ENCODE data around the gene CEACAM20. TPM values are rescaled to one million over a fixed set of nuclear protein-coding genes. Genes with fewer than 3 reads are reported as not detected.

CEACAM20 gene
- total RNA-seq = not detected
- not detected for polyA plus RNA-seq
- long read RNA-seq, donor 1 = 0 reads
- long read RNA-seq, donor 2 = 0 reads
- long read RNA-seq, donor 3 = 0 reads

- intact Hi-C loops (cut with DNase I) = no loop called here
- no peak within 1 kb of the TSS for H3K27ac ChIP-seq
- DNase-seq = no peak
- no peak for TF ChIP-seq CTCF (IDR thresholded peaks at IDR 0.05)
- no peak for TF ChIP-seq POLR2A (IDR thresholded peaks at IDR 0.05)
- no peaks in the 10 kb centered on the region for H3K36me3 ChIP-seq
- peaks cover 0 to 49% (median 0%) of the 10 kb centered on the region in 9 donors for H3K27me3 ChIP-seq
- H3K4me1 ChIP-seq = no peaks in the 10 kb centered on the region
- 63 to 82% (median 69%) methylated on average over 9 of the region's 9 CpGs for WGBS, 4 donors
- H3K4me3 ChIP-seq = no peak within 1 kb of the TSS
- H3K9me3 ChIP-seq = no peaks in the 10 kb centered on the region
- no peak for ATAC-seq
Measured at GRCh38 chr19:44529536-44529935, at the start of gene CEACAM20. Gene CEACAM20, minus strand, starts transcription at chr19:44529675. Its CDS starts 166 bp downstream, at chr19:44529509.

- TF ChIP-seq CTCF (IDR thresholded peaks at IDR 0.05) = no peak
- no peak for TF ChIP-seq POLR2A (IDR thresholded peaks at IDR 0.05)
- Histone ChIP-seq H3K9me3 (no peaks in the 10 kb centered on the region), H3K4me1 (no peaks in the 10 kb centered on the region), H3K27me3 (no peaks in the 10 kb centered on the region), H3K27ac (no peak overlapping the region), H3K36me3 (no peaks in the 10 kb centered on the region), H3K4me3 (no peak overlapping the region)
- 69 to 89% (median 77%) methylated on average over 1 of the region's 1 CpG for WGBS, 4 donors
- intact Hi-C loops (cut with DNase I) = loop anchor here in 5 of 10 donors (2.0 to 10.0 kb wide), 5 partner anchors 77 to 197 kb away; partner anchors contain the start of gene CBLC (in 2 of the 5)
- ATAC-seq (no peak), DNase-seq (no peak)
Measured at GRCh38 chr19:44577566-44577874, 48.0 kb upstream of the CEACAM20 start.

GRCh38 chr19:44576843-44577565, 47.5 kb upstream of the CEACAM20 start:
- no peaks in the 10 kb centered on the region for H3K36me3 ChIP-seq
- TF ChIP-seq POLR2A (IDR thresholded peaks at IDR 0.05) (no peak), CTCF (IDR thresholded peaks at IDR 0.05) (peak in 11 of 12 donors; percentile 40 to 66 (median 50))
- H3K4me1 ChIP-seq = no peaks in the 10 kb centered on the region
- no peaks in the 10 kb centered on the region for H3K9me3 ChIP-seq
- ATAC-seq (peak in 3 of 4 donors; percentile 52 to 71 (median 66)), DNase-seq (peak in 2 of 5 donors; percentile 20 to 45)
- no peaks in the 10 kb centered on the region for H3K27me3 ChIP-seq
- no peak overlapping the region for H3K4me3 ChIP-seq
- WGBS, 4 donors = 66 to 72% (median 68%) methylated on average over 8 of the region's 8 CpGs
- intact Hi-C loops (cut with DNase I) = loop anchor here in 5 of 10 donors (2.0 to 10.0 kb wide), 5 partner anchors 78 to 198 kb away; partner anchors contain the start of gene CBLC (in 2 of the 5)
- no peak overlapping the region for H3K27ac ChIP-seq

GRCh38 chr19:44575116-44575700, 45.7 kb upstream of the CEACAM20 start:
- Histone ChIP-seq H3K4me1 (no peaks in the 10 kb centered on the region), H3K27ac (no peak overlapping the region), H3K36me3 (no peaks in the 10 kb centered on the region), H3K4me3 (no peak overlapping the region), H3K9me3 (no peaks in the 10 kb centered on the region), H3K27me3 (no peaks in the 10 kb centered on the region)
- intact Hi-C loops (cut with DNase I) = loop anchor here in 3 of 10 donors (10.0 kb wide), 2 partner anchors 190 to 200 kb away; partner anchors contain the start of gene CBLC (in 2 of the 3)
- DNase-seq = no peak
- no peak for ATAC-seq
- TF ChIP-seq POLR2A (IDR thresholded peaks at IDR 0.05) (no peak), CTCF (IDR thresholded peaks at IDR 0.05) (no peak)
- WGBS, 4 donors = 75 to 80% (median 80%) methylated on average over 11 of the region's 11 CpGs

Measured in heart left ventricle (tissue), 16 donors.